ENCODE results near the gene DTX3. TPM values are rescaled to one million over a fixed set of nuclear protein-coding genes. Genes with fewer than 3 reads are reported as not detected.
A peak's percentile ranks its signal among the peaks of the same experiment; 100 is the strongest.

The DTX3 gene
- total and polyA plus RNA-seq, 2 of the 13 experiments (the other 11 are each of a cell fraction or from before 2014, with no cell fraction given), result 9.0 to 27.2 TPM

DNA sequence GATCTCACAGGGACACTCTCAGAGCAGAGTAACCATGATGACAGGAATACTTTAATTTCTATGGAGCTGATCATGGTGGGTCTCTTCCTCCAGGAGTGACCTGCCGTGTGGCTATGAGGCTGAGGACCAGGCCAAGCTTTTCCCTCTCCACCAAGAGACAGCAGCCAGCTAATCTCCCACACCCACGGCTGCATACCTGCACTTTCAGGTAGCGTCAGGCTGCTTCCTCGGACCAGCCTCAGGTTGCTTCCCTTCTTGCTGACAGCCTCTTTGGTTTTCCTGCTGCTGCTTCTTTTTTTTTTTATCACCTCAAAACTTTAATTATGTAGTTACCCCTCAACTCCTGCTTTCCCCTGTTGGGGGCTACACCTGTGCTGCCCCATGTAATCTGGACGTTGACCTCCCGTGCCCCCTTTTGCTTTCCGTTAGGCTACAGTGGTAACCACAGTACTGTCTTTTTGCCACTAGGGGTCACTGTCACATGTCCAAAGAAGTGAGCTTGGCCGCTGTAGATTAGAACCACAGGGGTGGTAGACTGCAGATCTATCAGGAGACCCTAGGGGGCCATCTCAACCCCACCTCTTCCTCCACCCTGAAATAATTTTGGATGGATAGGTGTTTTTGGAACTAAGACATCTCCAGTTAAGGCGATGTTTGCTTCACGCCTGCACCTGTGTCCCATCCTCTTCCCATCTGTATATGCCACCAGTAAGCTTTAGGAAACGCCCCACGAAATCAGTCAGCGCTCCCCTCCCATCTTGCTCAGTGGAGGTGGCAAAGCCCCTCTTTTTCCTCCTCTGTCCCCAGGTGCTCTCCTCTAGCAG is 21.4 kb upstream of the DTX3 start (continued):
- TF ChIP-seq, protein P1, sequence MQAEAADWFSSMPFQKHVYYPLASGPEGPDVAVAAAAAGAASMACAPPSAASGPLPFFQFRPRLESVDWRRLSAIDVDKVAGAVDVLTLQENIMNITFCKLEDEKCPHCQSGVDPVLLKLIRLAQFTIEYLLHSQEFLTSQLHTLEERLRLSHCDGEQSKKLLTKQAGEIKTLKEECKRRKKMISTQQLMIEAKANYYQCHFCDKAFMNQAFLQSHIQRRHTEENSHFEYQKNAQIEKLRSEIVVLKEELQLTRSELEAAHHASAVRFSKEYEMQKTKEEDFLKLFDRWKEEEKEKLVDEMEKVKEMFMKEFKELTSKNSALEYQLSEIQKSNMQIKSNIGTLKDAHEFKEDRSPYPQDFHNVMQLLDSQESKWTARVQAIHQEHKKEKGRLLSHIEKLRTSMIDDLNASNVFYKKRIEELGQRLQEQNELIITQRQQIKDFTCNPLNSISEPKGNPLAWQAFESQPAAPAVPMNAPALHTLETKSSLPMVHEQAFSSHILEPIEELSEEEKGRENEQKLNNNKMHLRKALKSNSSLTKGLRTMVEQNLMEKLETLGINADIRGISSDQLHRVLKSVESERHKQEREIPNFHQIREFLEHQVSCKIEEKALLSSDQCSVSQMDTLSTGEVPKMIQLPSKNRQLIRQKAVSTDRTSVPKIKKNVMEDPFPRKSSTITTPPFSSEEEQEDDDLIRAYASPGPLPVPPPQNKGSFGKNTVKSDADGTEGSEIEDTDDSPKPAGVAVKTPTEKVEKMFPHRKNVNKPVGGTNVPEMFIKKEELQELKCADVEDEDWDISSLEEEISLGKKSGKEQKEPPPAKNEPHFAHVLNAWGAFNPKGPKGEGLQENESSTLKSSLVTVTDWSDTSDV (CRISPR knock-in tag; IDR thresholded peaks at IDR 0.05), result no peak
- TF ChIP-seq GFI1 (CRISPR knock-in tag; IDR thresholded peaks at IDR 0.05; ENCODE audit: borderline replicate concordance) (no peak), ZKSCAN8 (CRISPR knock-in tag; IDR thresholded peaks at IDR 0.05; ENCODE audit: borderline replicate concordance) (no peak), REPIN1 (CRISPR knock-in tag; IDR thresholded peaks at IDR 0.05; ENCODE audit: borderline replicate concordance, low read depth) (no peak), ZSCAN20 (CRISPR knock-in tag; IDR thresholded peaks at IDR 0.05; ENCODE audit: borderline replicate concordance) (no peak), ZNF773 (CRISPR knock-in tag; IDR thresholded peaks at IDR 0.05; ENCODE audit: borderline replicate concordance) (no peak), ZNF282 (IDR thresholded peaks at IDR 0.05; ENCODE audit: partially characterized antibody) (no peak), RXRA (CRISPR knock-in tag; IDR thresholded peaks at IDR 0.05) (peak; percentile 67; the same call in 1 of the 2 replicates), SCMH1 (CRISPR knock-in tag; IDR thresholded peaks at IDR 0.05; ENCODE audit: borderline replicate concordance) (no peak), NCOA2 (CRISPR knock-in tag; IDR thresholded peaks at IDR 0.05) (no peak), ZNF350 (CRISPR knock-in tag; IDR thresholded peaks at IDR 0.05; ENCODE audit: borderline replicate concordance, low read depth) (no peak; the same call in 1 of the 2 replicates), WIZ (CRISPR knock-in tag; IDR thresholded peaks at IDR 0.05) (no peak), ZMYM4 (CRISPR knock-in tag; IDR thresholded peaks at IDR 0.05) (no peak)
- TF ChIP-seq, protein P2, sequence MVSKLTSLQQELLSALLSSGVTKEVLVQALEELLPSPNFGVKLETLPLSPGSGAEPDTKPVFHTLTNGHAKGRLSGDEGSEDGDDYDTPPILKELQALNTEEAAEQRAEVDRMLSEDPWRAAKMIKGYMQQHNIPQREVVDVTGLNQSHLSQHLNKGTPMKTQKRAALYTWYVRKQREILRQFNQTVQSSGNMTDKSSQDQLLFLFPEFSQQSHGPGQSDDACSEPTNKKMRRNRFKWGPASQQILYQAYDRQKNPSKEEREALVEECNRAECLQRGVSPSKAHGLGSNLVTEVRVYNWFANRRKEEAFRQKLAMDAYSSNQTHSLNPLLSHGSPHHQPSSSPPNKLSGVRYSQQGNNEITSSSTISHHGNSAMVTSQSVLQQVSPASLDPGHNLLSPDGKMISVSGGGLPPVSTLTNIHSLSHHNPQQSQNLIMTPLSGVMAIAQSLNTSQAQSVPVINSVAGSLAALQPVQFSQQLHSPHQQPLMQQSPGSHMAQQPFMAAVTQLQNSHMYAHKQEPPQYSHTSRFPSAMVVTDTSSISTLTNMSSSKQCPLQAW (CRISPR knock-in tag; IDR thresholded peaks at IDR 0.05), result peak; percentile 58; the same call in 1 of the 2 replicates
- TF ChIP-seq, protein P3, sequence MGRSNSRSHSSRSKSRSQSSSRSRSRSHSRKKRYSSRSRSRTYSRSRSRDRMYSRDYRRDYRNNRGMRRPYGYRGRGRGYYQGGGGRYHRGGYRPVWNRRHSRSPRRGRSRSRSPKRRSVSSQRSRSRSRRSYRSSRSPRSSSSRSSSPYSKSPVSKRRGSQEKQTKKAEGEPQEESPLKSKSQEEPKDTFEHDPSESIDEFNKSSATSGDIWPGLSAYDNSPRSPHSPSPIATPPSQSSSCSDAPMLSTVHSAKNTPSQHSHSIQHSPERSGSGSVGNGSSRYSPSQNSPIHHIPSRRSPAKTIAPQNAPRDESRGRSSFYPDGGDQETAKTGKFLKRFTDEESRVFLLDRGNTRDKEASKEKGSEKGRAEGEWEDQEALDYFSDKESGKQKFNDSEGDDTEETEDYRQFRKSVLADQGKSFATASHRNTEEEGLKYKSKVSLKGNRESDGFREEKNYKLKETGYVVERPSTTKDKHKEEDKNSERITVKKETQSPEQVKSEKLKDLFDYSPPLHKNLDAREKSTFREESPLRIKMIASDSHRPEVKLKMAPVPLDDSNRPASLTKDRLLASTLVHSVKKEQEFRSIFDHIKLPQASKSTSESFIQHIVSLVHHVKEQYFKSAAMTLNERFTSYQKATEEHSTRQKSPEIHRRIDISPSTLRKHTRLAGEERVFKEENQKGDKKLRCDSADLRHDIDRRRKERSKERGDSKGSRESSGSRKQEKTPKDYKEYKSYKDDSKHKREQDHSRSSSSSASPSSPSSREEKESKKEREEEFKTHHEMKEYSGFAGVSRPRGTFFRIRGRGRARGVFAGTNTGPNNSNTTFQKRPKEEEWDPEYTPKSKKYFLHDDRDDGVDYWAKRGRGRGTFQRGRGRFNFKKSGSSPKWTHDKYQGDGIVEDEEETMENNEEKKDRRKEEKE (IDR thresholded peaks at IDR 0.05), result no peak
- TF ChIP-seq, protein P4, sequence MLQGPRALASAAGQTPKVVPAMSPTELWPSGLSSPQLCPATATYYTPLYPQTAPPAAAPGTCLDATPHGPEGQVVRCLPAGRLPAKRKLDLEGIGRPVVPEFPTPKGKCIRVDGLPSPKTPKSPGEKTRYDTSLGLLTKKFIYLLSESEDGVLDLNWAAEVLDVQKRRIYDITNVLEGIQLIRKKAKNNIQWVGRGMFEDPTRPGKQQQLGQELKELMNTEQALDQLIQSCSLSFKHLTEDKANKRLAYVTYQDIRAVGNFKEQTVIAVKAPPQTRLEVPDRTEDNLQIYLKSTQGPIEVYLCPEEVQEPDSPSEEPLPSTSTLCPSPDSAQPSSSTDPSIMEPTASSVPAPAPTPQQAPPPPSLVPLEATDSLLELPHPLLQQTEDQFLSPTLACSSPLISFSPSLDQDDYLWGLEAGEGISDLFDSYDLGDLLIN (CRISPR knock-in tag; IDR thresholded peaks at IDR 0.05; ENCODE audit: borderline replicate concordance), result no peak
- TF ChIP-seq, protein P5, sequence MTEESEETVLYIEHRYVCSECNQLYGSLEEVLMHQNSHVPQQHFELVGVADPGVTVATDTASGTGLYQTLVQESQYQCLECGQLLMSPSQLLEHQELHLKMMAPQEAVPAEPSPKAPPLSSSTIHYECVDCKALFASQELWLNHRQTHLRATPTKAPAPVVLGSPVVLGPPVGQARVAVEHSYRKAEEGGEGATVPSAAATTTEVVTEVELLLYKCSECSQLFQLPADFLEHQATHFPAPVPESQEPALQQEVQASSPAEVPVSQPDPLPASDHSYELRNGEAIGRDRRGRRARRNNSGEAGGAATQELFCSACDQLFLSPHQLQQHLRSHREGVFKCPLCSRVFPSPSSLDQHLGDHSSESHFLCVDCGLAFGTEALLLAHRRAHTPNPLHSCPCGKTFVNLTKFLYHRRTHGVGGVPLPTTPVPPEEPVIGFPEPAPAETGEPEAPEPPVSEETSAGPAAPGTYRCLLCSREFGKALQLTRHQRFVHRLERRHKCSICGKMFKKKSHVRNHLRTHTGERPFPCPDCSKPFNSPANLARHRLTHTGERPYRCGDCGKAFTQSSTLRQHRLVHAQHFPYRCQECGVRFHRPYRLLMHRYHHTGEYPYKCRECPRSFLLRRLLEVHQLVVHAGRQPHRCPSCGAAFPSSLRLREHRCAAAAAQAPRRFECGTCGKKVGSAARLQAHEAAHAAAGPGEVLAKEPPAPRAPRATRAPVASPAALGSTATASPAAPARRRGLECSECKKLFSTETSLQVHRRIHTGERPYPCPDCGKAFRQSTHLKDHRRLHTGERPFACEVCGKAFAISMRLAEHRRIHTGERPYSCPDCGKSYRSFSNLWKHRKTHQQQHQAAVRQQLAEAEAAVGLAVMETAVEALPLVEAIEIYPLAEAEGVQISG (CRISPR knock-in tag; IDR thresholded peaks at IDR 0.05), result peak; percentile 24; the same call in 1 of the 2 replicates

Data from HepG2 (cell line).